ENCODE measurements around the gene DMBT1. TPM values are rescaled to one million over a fixed set of nuclear protein-coding genes. Genes with fewer than 3 reads are reported as not detected.

Gene DMBT1
- total RNA-seq, 1 donor from 2014 or later = 78.6 TPM

GRCh38 chr10:122665329-122665860 is 104.8 kb downstream of the DMBT1 start:
- no peaks in the 10 kb centered on the region for H3K27me3 ChIP-seq
- no peaks in the 10 kb centered on the region for H3K36me3 ChIP-seq
- no peaks in the 10 kb centered on the region for H3K9me3 ChIP-seq
- no peaks in the 10 kb centered on the region for H3K4me1 ChIP-seq
- no peak overlapping the region for H3K27ac ChIP-seq
- TF ChIP-seq CTCF (IDR thresholded peaks at IDR 0.05) = no peak
- no peak for DNase-seq
- H3K4me3 ChIP-seq = no peak overlapping the region
- ATAC-seq = no peak
- intact Hi-C loops (cut with DNase I) = no loop called here

- Histone ChIP-seq H3K27me3 (no peaks in the 10 kb centered on the region), H3K36me3 (no peaks in the 10 kb centered on the region), H3K4me3 (no peak overlapping the region), H3K9me3 (no peaks in the 10 kb centered on the region), H3K27ac (no peak overlapping the region), H3K4me1 (no peaks in the 10 kb centered on the region)
- TF ChIP-seq CTCF (IDR thresholded peaks at IDR 0.05) = no peak
- intact Hi-C loops (cut with DNase I) = no loop called here
- DNase-seq = no peak
- ATAC-seq = no peak
These were observed 105.4 kb downstream of the DMBT1 start for GRCh38 chr10:122665946-122666345.

GRCh38 chr10:122669045-122669444 is 108.5 kb downstream of the DMBT1 start:
- Histone ChIP-seq H3K9me3 (no peaks in the 10 kb centered on the region), H3K27me3 (no peaks in the 10 kb centered on the region), H3K36me3 (no peaks in the 10 kb centered on the region), H3K4me3 (no peak overlapping the region), H3K4me1 (no peaks in the 10 kb centered on the region), H3K27ac (no peak overlapping the region)
- ATAC-seq (no peak), DNase-seq (no peak)
- TF ChIP-seq CTCF (IDR thresholded peaks at IDR 0.05) = no peak
- intact Hi-C loops (cut with DNase I) = no loop called here

GRCh38 chr10:122669842-122670241 is 109.3 kb downstream of the DMBT1 start:
- H3K4me1 ChIP-seq = no peaks in the 10 kb centered on the region
- ATAC-seq = no peak
- no peaks in the 10 kb centered on the region for H3K27me3 ChIP-seq
- intact Hi-C loops (cut with DNase I) = no loop called here
- no peak overlapping the region for H3K27ac ChIP-seq
- H3K4me3 ChIP-seq = no peak overlapping the region
- no peaks in the 10 kb centered on the region for H3K9me3 ChIP-seq
- no peak for TF ChIP-seq CTCF (IDR thresholded peaks at IDR 0.05)
- no peaks in the 10 kb centered on the region for H3K36me3 ChIP-seq
- no peak for DNase-seq

- Histone ChIP-seq H3K36me3 (no peaks in the 10 kb centered on the region), H3K9me3 (no peaks in the 10 kb centered on the region), H3K27ac (no peak overlapping the region), H3K4me1 (no peaks in the 10 kb centered on the region), H3K4me3 (no peak overlapping the region), H3K27me3 (no peaks in the 10 kb centered on the region)
- ATAC-seq (peak; percentile 11), DNase-seq (no peak)
- TF ChIP-seq CTCF (IDR thresholded peaks at IDR 0.05) = no peak
- intact Hi-C loops (cut with DNase I) = no loop called here
These were observed 110.8 kb downstream of the DMBT1 start for GRCh38 chr10:122671355-122671754.

GRCh38 chr10:122672655-122673054 is 112.1 kb downstream of the DMBT1 start:
- no peak overlapping the region for H3K27ac ChIP-seq
- intact Hi-C loops (cut with DNase I) = no loop called here
- DNase-seq = no peak

More at GRCh38 chr10:122672655-122673054, 112.1 kb downstream of the DMBT1 start:
- Histone ChIP-seq H3K4me3 (no peak overlapping the region), H3K4me1 (no peaks in the 10 kb centered on the region), H3K27me3 (no peaks in the 10 kb centered on the region), H3K9me3 (no peaks in the 10 kb centered on the region), H3K36me3 (no peaks in the 10 kb centered on the region)
- TF ChIP-seq CTCF (IDR thresholded peaks at IDR 0.05) = no peak
- ATAC-seq = no peak

Measured in upper lobe of right lung (tissue), 1 donor.